T-helper 17 cell (primary cell): ENCODE measurements around the gene DSTN. TPM values are rescaled to one million over a fixed set of nuclear protein-coding genes. Genes with fewer than 3 reads are reported as not detected.

ENCODE experiments used
- ATAC-seq: fragments of 150-1000 bp; cut with Tn5 transposase; 2 replicates; pipeline ENCODE4 v1.10.0; 2021; ENCODE audit warnings: mild to moderate bottlenecking, moderate library complexity
- DNase-seq, 3 donors: peaks; one replicate each; pipeline versions ENCODE4 v3.0.0 to v3.0.0-alpha.2; 2020 to 2021
- H3K9me3 ChIP-seq: one replicate; pipeline ENCODE4 v1.7.0; 2013; ENCODE audit warnings: low read length, mild to moderate bottlenecking; ENCODE audit not compliant: control insufficient read depth, poor library complexity, severe bottlenecking
- H3K27ac Mint-ChIP-seq: one replicate; pipeline ENCODE4 v1.8.0; 2022; ENCODE audit warnings: mild to moderate bottlenecking, moderate library complexity, mixed read lengths
- H3K27me3 Mint-ChIP-seq: one replicate; pipeline ENCODE4 v1.8.0; 2022; ENCODE audit warnings: mixed read lengths
- H3K36me3 Mint-ChIP-seq: one replicate; pipeline ENCODE4 v1.8.0; 2022; ENCODE audit warnings: low read depth, mixed read lengths
- H3K4me1 Mint-ChIP-seq: one replicate; pipeline ENCODE4 v1.8.0; 2022; ENCODE audit warnings: mild to moderate bottlenecking, mixed read lengths
- H3K4me3 Mint-ChIP-seq: one replicate; pipeline ENCODE4 v1.8.0; 2022; ENCODE audit warnings: mild to moderate bottlenecking, moderate library complexity, mixed read lengths
- total RNA-seq, 4 donors: library from RNA in 2 of 4; stranded (reverse) in 2 of 4; gene quantifications; one replicate each; pipeline ENCODE4 v1.2.3 and lab custom pipeline; 2022 to 2026

Gene DSTN
- total RNA-seq, 2 donors from 2014 or later, result 41.4 to 46.5 TPM

DNA sequence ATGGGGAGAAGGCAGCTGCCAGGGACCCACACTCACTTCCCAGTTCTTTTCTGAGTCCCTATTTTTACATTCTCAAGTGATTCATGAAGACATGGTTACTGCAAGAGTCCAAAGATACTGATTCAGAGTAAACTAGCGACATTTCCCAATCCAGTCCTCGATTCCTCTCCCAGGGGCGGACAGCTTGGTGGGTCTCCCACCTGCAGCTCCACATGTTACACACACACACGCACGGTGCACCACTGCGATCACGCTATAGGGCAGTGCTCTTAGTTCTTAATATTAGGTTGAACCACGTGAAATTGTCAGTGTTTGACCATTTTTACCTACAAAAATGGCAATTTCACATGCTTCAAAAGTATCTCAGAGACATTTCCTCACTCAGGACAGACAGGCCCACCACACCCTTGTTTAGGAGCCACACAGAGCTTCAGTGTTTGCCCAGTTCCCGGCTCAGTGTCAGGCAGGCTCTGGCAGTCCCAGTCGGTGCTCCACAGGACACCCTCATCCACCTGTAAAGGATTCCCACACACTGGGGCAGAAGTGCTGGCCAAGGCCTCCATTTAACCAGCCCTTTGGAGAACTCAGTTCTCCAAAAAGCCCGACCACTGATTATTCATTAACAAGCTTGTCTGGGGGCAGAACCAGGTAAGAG lies 60.4 kb downstream of the DSTN start:
- peaks cover 9% of the 10 kb centered on the region for H3K36me3 Mint-ChIP-seq
- no peaks in the 10 kb centered on the region for H3K9me3 ChIP-seq
- H3K4me3 Mint-ChIP-seq, result no peak overlapping the region
- no peak for ATAC-seq
- H3K4me1 Mint-ChIP-seq, result peaks cover 15% of the 10 kb centered on the region
- no peak for DNase-seq
- H3K27ac Mint-ChIP-seq, result peak overlapping the region; percentile 47
- H3K27me3 Mint-ChIP-seq, result no peaks in the 10 kb centered on the region

DNA sequence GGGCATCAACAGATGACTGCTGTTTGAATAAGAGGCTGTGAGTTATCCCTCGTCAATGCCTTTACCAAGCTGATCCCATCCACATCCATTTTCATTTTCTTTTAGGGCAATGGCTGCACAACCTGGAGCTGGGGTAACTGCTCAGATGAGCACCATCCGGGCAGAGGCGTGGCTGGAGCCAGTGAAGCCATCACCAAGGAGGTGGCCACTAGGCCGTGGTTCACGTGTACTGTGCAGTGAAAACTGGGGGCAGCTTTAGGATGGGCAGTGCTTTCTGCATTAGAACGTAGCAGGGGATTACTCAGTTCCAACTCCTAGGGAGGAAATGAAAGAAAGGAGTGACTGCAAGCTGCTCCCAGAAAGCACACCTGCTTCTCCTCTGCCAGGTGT lies 60.9 kb downstream of the DSTN start:
- no peak for DNase-seq
- no peaks in the 10 kb centered on the region for H3K9me3 ChIP-seq
- Mint-ChIP-seq H3K27ac (no peak overlapping the region), H3K36me3 (peaks cover 8% of the 10 kb centered on the region), H3K27me3 (no peaks in the 10 kb centered on the region), H3K4me1 (peaks cover 15% of the 10 kb centered on the region), H3K4me3 (no peak overlapping the region)
- ATAC-seq, result no peak

DNA sequence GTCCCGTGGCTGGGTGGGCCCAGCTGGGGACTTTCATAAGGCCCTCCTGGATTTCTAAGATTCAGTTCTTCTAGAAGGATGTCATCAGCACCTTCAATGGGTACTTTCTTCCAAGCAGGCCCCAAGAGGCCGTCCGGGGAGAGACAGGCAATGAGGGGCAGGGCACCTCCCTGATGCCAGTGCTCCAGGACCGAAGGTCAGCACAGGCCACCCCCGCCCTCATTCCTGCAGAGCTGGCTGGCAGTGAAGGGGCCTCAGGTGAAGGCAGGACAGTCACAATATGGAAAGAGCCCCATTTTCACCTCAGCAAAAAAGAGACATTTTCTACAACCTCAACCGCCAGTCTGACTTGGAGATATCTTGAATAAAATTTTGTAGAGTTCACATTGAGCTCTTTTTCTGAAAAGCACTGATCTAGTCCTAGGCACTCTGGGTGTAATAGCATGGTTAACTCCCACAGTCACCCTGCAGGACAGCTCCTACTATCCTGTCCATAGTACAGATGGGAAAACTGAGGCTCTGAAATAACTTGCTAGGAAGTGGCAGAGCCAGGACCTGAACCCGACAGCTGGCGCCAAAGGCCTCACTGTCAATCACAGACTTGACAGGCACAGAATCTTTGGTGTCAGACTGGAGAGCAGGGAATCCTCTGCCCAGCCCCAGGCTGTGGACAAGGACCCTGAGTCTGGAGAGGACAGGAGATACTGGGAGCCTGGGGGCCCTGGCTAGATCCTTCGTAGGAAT lies 61.9 kb downstream of the DSTN start:
- Mint-ChIP-seq H3K4me1 (peaks cover 15% of the 10 kb centered on the region), H3K4me3 (no peak overlapping the region), H3K27me3 (no peaks in the 10 kb centered on the region), H3K36me3 (peaks cover 9% of the 10 kb centered on the region), H3K27ac (peak overlapping the region; percentile 83)
- no peak for ATAC-seq
- H3K9me3 ChIP-seq, result no peaks in the 10 kb centered on the region
- DNase-seq, result no peak

DNA sequence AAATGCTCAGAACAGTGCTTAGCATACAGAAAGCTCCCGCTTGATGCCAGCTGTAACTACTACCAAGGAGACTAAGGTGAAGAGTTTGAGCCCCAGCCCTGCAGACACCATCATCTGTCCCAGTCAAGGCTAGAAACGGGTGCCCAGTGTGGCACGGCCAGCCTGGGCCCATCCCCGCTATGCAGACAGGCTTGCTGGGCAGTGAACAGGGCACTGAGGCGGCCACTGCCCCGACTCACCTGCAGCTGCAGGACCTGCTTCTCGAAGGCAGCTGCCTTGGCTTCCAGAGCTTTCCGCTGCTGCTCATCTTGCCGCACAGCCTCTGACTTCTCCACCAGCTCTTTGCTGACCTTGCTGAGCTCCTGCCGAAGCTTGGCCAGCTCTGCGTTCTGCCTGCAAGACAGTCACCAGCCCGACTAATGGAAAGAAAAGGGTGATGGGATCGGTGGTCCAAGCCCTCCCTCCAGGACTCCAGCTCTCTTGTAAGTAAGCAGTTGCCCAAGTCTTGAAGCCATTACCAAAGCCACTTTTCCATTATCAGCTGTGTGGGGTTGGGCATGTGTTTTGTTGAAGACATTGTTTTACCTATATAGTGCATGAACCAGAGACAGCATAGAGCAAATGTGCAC lies 63.5 kb downstream of the DSTN start:
- DNase-seq, result no peak
- ATAC-seq, result no peak
- H3K4me1 Mint-ChIP-seq, result peaks cover 9% of the 10 kb centered on the region
- H3K27ac Mint-ChIP-seq, result no peak overlapping the region
- H3K9me3 ChIP-seq, result no peaks in the 10 kb centered on the region
- H3K27me3 Mint-ChIP-seq, result no peaks in the 10 kb centered on the region
- peaks cover 7% of the 10 kb centered on the region for H3K36me3 Mint-ChIP-seq
- H3K4me3 Mint-ChIP-seq, result no peak overlapping the region

DNA sequence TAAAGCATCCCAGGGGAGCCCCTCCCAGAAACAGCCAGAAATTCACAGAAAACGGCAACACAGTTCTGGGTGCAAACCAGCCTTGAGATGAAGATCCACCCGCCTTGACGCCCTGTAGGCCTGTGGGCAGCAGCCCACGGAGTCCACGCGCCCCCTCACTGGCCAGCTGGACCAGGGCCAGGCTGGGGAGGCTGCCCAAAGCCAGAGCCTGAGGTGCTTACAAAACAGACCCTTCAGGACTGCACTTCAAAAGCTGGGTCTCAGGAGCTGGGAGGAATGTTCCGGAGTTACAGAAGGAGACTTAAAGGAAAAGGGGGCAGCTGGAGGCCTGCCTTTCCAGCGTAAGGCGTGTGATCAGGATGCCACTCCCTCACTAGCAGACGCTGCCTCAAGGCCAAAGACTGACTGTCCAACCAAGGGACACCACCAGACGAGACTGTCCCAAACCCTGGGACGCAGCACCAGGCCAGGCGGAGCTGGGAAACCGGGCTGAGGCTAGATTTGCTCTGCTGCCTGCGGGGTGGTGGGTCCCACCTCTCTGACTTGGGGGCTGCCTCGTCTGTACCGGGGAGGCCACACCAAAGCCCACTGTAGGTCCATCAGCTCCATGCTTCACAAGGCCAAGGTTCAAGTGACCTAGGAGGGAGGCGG lies 64.1 kb downstream of the DSTN start:
- Mint-ChIP-seq H3K27ac (no peak overlapping the region), H3K4me1 (peaks cover 7% of the 10 kb centered on the region), H3K27me3 (no peaks in the 10 kb centered on the region), H3K36me3 (peaks cover 4% of the 10 kb centered on the region), H3K4me3 (no peak overlapping the region)
- no peak for DNase-seq
- no peak for ATAC-seq
- no peaks in the 10 kb centered on the region for H3K9me3 ChIP-seq

DNA sequence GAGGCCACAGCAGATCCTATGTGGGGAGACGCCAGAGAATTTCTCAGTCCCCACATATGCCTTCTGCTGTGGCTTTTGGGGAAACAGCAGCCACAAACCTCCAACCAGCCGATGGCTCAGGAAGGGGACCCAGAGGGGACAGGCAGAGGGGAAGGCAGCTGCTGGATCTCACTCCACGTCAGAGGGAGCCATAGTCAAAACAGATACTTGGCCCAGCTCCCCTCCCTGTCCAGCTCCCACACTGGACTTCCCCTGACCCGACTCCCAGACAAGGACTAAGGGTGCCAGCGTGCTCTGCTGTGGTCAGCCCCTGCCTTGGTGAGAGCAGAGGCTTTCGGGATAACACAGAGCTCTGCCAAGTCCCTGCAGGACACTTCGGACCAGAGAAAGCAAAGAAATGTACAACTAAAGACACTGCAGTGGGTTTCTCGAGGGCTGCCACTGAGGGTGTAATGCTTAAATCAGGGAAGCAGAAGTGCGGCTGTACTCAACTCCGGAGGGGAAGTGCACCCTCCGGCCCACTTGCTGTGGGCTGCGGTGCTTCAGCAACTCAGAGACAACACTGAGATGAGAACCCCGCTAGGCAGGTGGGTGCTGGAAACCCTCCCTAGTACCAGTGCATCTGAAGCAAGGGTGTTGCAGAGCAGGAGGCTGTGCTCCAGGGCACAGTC lies 64.9 kb downstream of the DSTN start:
- no peak for ATAC-seq
- H3K4me1 Mint-ChIP-seq, result peaks cover 7% of the 10 kb centered on the region
- H3K9me3 ChIP-seq, result no peaks in the 10 kb centered on the region
- H3K27ac Mint-ChIP-seq, result no peak overlapping the region
- H3K4me3 Mint-ChIP-seq, result no peak overlapping the region
- peaks cover 4% of the 10 kb centered on the region for H3K36me3 Mint-ChIP-seq
- H3K27me3 Mint-ChIP-seq, result no peaks in the 10 kb centered on the region
- no peak for DNase-seq

DNA sequence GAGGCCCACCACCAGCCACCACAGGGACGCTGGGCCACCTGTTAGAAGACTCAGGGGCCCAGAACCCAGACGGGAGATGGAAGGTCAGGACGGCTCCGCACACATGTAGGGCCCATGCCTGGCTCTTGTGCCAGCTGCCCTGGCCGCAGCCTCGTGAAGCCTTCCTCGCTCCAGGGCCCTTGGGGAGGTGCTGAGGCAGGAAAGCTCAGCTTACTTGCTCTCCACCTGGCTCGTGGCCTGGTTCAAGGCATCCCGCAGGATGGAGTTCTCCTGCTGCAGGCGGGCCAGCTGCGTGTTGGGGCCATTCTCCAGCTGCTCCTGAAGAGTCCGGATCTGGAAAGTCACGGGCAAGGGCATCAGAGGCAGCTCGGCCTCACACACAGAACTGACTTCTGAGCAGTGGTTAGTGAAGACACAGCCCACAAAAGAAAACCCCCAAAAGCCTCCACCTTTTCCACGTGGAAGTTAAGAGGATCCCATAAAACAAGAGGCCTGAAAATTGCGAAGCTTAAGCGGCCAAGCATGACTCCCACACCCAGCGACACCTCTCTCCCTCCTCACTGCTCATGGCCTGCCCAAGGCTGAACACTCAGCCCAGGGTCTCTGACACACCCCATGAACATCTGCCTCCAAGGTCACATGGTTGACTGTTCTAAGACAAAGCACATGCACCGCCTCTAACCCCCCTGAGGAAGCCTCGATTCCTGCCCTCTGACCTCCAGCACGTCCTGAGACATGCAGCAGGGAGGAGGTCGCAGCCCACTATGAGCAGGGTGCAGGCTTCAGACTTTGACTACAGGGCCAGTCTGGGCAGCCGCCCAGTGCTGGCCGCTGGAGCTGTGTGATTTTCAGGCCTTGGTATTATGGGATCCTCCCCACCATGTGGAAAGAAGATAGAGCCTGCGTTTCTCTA lies 65.7 kb downstream of the DSTN start:
- Mint-ChIP-seq H3K4me3 (no peak overlapping the region), H3K27me3 (no peaks in the 10 kb centered on the region), H3K27ac (no peak overlapping the region), H3K4me1 (peaks cover 9% of the 10 kb centered on the region), H3K36me3 (peaks cover 6% of the 10 kb centered on the region)
- no peak for DNase-seq
- no peak for ATAC-seq
- no peaks in the 10 kb centered on the region for H3K9me3 ChIP-seq

DNA sequence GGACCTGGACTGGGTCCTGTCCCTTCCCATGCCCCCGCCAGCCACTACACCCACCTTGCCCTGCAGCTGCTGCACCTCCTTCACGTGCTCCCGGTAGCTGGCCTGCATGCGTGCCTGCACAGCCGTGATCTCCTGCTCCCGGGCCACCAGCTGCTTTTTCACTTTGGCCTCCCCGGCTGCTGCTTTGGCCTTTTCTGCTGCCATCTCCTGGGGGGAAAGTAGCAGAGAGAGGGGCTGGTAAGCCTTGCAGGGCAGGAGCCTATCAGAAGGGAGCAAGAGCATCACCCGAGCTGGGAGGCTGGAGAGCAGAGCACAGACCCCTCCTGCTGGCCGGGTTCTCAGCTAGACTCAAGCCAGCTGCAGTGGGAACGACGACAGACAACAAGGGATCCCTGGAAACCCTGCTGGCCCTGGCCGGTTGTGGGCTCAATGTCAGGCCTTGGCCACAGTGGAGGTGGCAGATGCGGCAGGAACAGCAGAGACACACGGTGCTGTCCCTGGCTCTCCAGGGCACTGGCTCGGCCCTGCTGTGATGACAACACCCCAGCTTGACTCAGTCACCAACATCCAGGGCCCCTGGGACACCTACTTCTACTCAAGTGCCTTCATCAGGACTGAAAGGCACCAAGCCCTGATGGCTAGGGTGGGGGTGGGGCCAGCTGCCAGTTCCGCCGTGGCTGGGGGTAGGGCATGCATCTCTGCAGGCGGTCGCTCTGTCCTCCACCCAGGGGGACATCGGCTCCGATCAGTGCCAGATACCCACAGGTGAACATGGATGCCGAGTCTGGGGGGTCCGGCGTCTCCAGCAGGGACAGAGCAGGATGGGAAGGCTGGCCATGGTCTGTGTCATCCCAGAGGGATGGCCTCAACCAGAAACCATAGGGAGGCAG lies 66.9 kb downstream of the DSTN start:
- no peak for ATAC-seq
- H3K9me3 ChIP-seq, result no peaks in the 10 kb centered on the region
- peaks cover 9% of the 10 kb centered on the region for H3K4me1 Mint-ChIP-seq
- no peak overlapping the region for H3K27ac Mint-ChIP-seq
- H3K4me3 Mint-ChIP-seq, result no peak overlapping the region
- H3K27me3 Mint-ChIP-seq, result no peaks in the 10 kb centered on the region
- DNase-seq, result no peak
- H3K36me3 Mint-ChIP-seq, result peaks cover 6% of the 10 kb centered on the region

DNA sequence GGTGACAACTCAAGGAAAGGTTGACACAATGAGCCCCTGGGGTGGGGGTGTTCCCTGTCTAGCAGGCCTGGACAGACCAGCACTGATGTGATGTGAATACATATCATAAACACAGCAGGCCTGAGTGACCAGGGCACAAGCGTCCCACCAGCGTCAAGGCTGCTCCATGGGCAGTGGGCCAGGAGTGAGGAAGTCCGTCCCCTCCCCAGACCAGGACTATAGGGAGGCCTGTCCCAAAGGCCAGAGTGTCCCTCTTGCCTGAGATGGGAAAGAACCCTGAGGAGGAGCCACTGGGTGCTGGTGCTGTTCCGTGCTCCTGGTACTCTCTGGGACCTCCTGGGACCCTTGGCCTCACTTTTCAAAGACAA lies 67.5 kb downstream of the DSTN start:
- Mint-ChIP-seq H3K27me3 (no peaks in the 10 kb centered on the region), H3K36me3 (peaks cover 4% of the 10 kb centered on the region), H3K27ac (no peak overlapping the region), H3K4me3 (no peak overlapping the region), H3K4me1 (peaks cover 8% of the 10 kb centered on the region)
- ATAC-seq (no peak), DNase-seq (no peak)
- H3K9me3 ChIP-seq, result no peaks in the 10 kb centered on the region

DNA sequence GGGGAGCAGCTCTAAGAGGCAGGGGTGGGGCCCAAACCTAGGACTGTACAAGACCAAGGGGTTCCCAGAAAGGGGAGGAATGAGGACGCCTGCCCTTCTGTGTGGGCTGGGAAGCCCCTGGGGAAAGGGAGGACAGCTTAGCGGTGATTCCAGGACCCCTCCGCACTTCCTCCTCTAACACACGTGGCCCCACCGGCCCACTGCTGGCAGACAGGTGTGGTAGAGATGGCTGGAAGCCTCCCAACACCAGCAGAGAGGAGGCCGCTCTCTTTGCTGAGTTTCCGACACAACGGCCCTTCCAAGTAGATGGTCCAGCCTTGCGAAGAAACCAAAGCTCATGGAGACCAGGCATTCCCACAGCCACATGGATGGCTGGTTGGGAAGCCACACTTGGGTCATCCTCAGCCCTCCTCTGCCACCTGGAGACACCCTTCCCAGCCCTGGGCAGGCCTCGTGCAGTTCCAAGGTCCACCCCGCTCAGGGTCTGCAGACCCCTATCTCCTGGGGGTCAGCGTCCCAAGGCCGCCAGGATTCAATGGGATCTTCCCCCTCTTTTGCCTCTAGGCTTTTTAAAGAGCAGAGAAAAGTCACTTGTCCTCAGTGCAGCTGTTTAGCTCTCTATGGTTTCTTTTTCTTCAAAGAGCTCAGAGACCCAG lies 68.2 kb downstream of the DSTN start:
- no peak for ATAC-seq
- no peak overlapping the region for H3K4me3 Mint-ChIP-seq

DNA sequence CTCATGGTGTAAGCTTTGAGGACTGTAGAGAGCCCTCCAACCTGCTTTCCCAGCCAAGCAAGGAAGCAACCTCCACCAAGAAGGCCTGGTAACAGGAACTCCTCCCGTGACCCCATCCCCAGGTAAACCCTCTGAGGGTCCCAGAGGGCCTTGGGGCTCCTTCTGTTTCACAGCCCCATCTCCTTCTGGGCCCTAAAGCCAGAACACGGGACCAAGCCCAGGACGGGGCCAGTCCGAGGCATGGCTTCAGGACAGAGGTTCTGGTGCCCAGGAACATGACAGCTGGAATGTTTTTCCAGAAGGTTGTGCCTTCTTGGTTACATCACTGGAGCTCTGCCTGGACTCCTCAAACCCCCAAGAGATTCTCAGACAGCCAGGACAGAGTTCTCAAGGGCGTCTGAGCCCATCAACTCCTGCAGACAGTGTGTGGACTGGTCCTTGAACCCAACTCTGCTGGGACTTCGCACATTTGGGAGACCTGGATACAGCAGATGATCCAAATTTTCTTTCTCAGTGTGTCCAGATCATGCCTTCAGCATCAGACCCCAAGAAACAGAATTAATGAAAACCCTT lies 69.0 kb downstream of the DSTN start:
- no peaks in the 10 kb centered on the region for H3K27me3 Mint-ChIP-seq
- no peak overlapping the region for H3K4me3 Mint-ChIP-seq
- H3K9me3 ChIP-seq, result no peaks in the 10 kb centered on the region
- peaks cover 4% of the 10 kb centered on the region for H3K36me3 Mint-ChIP-seq
- no peak for DNase-seq
- H3K27ac Mint-ChIP-seq, result no peak overlapping the region
- H3K4me1 Mint-ChIP-seq, result peaks cover 2% of the 10 kb centered on the region
- no peak for ATAC-seq

More for the DNA sequence above, 68.2 kb downstream of the DSTN start:
- no peaks in the 10 kb centered on the region for H3K27me3 Mint-ChIP-seq
- peaks cover 7% of the 10 kb centered on the region for H3K4me1 Mint-ChIP-seq
- H3K36me3 Mint-ChIP-seq, result peaks cover 4% of the 10 kb centered on the region
- DNase-seq, result no peak
- no peak overlapping the region for H3K27ac Mint-ChIP-seq
- no peaks in the 10 kb centered on the region for H3K9me3 ChIP-seq
